KOPT-K1 (cell line): ENCODE measurements around the gene PDE6B.

Experiments
- H3K27ac ChIP-seq: fragments of 200-600 bp; sonication (generic); 2 replicates; pipeline ENCODE4 v1.5.1; 2016; ENCODE audit warnings: antibody characterized with exemption, mild to moderate bottlenecking, low read depth, low read length; ENCODE audit not compliant: poor library complexity, severe bottlenecking
- H3K36me3 ChIP-seq: fragments of 200-600 bp; sonication (generic); 2 replicates; pipeline ENCODE4 v1.5.1; 2017; ENCODE audit warnings: antibody characterized with exemption, mild to moderate bottlenecking, low read length, moderate library complexity; ENCODE audit not compliant: insufficient read depth
- H3K9me3 ChIP-seq: fragments of 200-600 bp; sonication (generic); 2 replicates; pipeline ENCODE4 v1.5.1; 2017; ENCODE audit warnings: antibody characterized with exemption, low read length, mild to moderate bottlenecking; ENCODE audit not compliant: insufficient read depth, poor library complexity, severe bottlenecking

Gene PDE6B

DNA sequence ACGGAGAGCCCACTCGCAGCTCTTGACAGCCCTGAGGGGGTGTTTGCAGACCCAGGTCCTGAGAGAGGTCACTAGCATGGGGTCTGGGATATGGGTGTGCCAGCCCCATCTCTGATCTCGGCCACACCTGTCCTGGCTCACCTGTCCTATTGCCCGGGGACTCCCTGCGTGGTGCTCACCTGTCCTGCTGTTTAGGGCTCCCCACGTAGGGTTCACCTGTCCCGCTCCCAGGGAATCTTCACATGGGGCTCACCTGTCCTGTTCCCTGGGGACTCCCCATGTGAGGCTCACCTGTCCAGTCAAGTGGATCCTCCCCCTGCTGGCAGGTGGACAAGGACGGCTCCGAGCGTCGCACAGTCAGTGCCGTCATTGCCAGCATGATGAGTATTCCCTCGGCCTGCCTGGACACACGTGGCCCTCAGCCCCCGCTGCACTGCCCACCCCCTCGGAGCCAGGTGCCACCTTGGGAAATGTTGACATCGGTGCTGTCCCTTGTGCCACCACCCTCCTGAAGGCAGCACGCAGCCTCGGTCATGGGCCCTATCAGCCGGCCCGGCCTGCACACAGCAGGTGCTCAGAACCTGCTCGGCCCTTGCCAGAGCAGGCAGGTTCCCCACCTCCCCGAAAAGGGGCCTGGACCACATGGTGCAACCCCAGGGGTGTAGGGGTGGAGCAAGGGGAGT, 57.3 kb downstream of the PDE6B start:
- no peak overlapping the region for H3K27ac ChIP-seq

DNA sequence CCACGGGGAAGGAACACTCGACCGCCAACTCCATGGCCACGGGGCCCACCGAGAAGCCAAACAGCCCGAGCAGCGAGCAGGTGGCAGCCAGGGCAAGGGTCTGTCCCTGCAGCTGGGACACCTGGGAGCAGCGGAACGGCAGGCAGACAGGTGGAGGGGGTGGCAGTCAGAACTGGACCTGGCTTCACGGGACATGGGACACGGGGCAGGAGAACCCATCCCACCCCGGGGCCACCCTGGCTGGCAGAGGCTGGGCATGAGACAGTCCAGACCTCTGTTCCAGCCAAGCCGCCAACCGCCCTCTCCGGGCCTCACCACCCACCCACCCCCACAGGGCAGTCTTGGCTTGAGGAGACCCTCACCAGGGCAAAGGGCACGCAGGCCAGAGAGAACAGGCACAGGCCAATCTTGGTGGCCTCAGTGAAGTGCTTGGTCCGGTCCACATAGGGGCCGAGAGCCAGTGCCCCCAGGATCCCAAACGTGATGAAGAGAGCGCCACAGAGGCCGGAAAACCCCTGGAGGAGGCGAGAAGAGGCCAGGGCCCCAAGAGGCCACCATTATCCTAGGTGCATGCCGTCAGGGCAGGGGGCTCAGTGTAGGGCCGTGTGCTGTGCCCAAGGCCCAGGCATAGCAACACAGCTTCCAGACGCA, 58.0 kb downstream of the PDE6B start:
- no peaks in the 10 kb centered on the region for H3K36me3 ChIP-seq
- H3K27ac ChIP-seq, result no peak overlapping the region
- H3K9me3 ChIP-seq, result no peaks in the 10 kb centered on the region

More for the DNA sequence above, 57.3 kb downstream of the PDE6B start:
- Histone ChIP-seq H3K9me3 (no peaks in the 10 kb centered on the region), H3K36me3 (no peaks in the 10 kb centered on the region)

GRCh38 chr4:683982-684622, 58.7 kb downstream of the PDE6B start:
- Histone ChIP-seq H3K36me3 (no peaks in the 10 kb centered on the region), H3K27ac (no peak overlapping the region), H3K9me3 (no peaks in the 10 kb centered on the region)

DNA sequence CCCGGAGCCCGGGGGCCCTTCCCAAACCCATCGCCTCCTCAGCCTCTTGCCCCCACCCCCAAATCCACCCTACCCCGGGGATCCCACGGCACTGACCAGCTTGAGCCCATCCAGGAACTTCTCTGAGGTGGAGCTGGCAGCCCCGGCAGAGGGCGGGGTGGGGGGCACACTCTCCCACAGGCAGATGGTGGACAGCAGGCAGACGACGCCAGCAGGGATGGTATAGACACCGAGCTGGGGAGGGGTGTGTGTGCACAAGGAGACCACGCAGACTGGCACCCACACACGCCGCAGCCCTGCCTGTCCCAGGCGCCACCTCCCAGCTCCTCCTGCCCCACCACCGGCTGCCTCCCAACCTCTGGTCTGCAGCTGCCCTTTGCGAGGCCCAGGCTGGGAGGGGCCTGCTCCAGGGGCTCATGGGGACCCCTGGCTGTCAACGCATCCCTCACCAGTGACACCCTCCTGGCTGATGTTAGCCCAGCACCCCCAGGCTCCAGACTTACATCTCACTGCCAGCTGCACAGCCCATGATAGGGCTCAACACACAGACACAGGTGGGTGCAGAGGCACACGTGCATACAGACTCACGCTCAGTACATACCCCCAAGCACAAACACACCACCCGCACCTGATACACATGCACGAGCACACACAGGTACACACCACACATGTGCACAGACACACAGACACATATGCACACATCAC, 59.4 kb downstream of the PDE6B start:
- Histone ChIP-seq H3K9me3 (no peaks in the 10 kb centered on the region), H3K27ac (no peak overlapping the region), H3K36me3 (no peaks in the 10 kb centered on the region)

DNA sequence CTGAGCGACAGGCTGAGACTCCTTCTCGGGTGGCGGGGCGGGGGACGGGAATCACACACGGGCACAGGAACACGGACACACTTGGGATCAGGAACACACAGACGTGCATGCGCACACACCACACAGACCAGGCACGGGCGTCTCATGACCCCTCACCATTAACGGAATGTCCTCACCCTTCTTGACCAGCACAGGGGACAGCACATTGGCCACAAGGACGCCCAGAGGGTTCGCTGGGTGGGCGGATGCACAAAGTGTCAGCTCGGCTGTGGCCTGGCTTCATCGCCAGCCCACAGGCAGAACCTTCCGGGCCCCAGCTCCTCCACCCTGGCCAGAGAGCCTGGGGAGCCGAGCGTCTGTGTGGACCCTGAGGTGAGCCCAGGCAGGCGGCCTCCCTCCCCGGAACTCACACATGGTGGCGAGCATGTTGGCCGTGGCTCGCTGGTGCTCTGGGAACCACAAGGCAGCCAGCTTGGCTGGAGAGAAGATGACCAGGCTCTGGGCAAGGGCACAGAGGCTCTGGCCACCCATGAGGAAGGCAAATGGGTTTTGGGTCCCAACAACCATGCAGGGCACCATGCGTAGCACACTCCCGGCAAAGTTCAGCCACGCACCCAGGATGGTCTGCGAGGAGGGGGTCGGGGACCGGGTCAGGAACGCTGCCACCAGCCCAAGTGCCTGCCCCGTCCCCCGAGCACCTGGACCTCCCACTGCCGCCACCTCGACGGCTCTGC, 60.5 kb downstream of the PDE6B start:
- Histone ChIP-seq H3K36me3 (no peaks in the 10 kb centered on the region), H3K9me3 (no peaks in the 10 kb centered on the region), H3K27ac (no peak overlapping the region)

- no peak overlapping the region for H3K27ac ChIP-seq
- H3K9me3 ChIP-seq, result no peaks in the 10 kb centered on the region
- no peaks in the 10 kb centered on the region for H3K36me3 ChIP-seq
Measured at GRCh38 chr4:686413-687040, 61.2 kb downstream of the PDE6B start.

- Histone ChIP-seq H3K36me3 (no peaks in the 10 kb centered on the region), H3K27ac (no peak overlapping the region), H3K9me3 (no peaks in the 10 kb centered on the region)
Measured at GRCh38 chr4:687048-687970, 61.9 kb downstream of the PDE6B start.

DNA sequence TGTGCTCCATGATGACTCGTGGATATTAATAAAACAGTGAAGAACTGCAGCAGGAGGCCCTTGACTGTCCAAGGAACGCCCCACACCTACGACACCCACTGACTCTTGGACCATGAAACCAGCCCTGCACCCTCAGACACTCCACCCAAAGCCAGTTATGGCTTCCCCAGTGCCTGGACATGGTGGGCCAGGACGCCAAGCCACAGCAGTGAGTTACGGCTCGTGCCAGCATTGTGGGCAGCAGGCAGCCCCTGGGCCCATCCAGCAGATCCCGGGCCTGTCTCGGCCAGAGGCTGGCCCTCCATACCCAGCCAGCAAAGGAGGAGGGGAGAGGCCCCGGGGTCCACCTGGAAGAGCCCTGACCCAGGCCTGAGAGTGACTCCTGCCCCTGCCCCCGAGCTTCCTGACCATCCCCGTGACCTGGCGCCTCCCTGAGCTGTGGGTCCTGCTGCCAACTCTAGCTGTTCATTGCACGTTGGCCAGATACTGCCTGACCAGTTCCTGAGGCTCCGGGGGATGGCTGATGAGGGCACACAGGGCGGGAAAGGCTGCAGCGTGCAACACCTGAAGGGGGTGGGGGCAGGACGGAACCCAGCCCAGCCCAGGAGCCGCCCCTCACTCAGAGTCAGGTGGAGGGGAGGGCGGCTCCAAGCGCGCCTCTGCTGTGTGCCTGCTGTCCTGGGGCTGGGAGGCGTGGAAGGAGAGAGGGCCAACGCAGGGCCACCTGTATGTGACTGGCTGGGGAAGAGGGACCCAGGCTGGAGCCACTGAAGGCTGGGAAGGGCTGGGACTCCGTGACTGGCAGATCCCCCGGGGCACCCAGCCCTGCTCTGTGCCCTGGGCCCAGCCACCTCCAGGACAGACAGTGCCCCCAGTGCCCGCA, 62.8 kb downstream of the PDE6B start:
- Histone ChIP-seq H3K36me3 (no peaks in the 10 kb centered on the region), H3K27ac (no peak overlapping the region), H3K9me3 (no peaks in the 10 kb centered on the region)

DNA sequence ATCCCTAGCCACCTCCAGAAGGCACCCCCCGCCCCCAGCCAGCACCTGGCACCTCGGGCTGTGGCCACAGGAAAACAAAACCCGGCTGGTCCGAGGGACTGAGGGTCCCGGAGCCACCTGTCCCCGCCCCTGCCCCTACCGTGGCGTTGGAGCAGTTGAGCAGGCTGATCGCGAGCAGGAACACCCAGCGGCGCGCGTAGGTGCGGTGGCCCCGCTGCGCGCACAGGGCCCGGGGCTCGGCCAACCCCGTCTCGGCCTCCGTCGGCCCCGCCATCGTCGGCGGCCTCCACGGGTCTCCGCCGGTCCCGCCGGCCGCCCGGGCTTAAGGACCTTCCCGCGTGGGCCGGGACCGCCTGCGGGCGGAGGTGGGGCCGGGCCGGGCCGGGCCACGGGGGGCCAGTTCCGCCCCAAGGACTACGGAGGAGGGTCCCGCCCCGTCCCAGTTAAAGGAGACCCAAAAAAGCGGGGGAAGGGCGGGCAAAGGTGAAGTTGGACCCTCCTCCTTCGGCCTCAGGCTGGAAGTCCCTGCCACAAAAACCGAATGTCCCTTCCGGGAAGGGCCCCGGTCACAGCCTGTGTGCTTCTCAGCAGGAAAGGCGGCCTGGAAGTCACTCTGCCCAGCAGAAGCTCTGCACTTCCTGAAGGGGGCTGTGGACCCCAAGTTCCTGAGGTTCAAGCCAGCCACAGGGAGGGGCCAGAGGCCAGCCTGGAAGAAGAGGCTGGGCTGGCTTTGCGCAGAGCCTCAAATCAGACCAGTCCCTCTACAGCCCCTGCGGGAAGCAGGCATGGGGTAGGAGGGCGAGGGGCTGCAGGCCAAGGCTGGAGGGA, 63.7 kb downstream of the PDE6B start, which contains the start of gene SLC49A3:
TSS of gene SLC49A3 (minus strand) at position 298 of the 828 bp plus-strand sequence. CDS start at position 274, 24 bp downstream.
- no peaks in the 10 kb centered on the region for H3K9me3 ChIP-seq
- no peaks in the 10 kb centered on the region for H3K36me3 ChIP-seq
- no peak within 1 kb of the TSS for H3K27ac ChIP-seq

GRCh38 chr4:689723-690122, 64.3 kb downstream of the PDE6B start:
- H3K9me3 ChIP-seq, result no peaks in the 10 kb centered on the region

GRCh38 chr4:692771-693554, 67.6 kb downstream of the PDE6B start:
- Histone ChIP-seq H3K9me3 (no peaks in the 10 kb centered on the region), H3K27ac (no peak overlapping the region), H3K36me3 (no peaks in the 10 kb centered on the region)

More at GRCh38 chr4:689723-690122, 64.3 kb downstream of the PDE6B start:
- Histone ChIP-seq H3K36me3 (no peaks in the 10 kb centered on the region), H3K27ac (no peak overlapping the region)
